GM19193 (cell line): ENCODE results near the gene TNIP1.

ENCODE experiments used
- POLR2A ChIP-seq: IDR thresholded peaks from 4 replicates; pipeline ENCODE4 v1.6.1; 2011; ENCODE audit not compliant: insufficient read depth, insufficient read length; ENCODE audit errors: extremely low read depth

Gene TNIP1

DNA sequence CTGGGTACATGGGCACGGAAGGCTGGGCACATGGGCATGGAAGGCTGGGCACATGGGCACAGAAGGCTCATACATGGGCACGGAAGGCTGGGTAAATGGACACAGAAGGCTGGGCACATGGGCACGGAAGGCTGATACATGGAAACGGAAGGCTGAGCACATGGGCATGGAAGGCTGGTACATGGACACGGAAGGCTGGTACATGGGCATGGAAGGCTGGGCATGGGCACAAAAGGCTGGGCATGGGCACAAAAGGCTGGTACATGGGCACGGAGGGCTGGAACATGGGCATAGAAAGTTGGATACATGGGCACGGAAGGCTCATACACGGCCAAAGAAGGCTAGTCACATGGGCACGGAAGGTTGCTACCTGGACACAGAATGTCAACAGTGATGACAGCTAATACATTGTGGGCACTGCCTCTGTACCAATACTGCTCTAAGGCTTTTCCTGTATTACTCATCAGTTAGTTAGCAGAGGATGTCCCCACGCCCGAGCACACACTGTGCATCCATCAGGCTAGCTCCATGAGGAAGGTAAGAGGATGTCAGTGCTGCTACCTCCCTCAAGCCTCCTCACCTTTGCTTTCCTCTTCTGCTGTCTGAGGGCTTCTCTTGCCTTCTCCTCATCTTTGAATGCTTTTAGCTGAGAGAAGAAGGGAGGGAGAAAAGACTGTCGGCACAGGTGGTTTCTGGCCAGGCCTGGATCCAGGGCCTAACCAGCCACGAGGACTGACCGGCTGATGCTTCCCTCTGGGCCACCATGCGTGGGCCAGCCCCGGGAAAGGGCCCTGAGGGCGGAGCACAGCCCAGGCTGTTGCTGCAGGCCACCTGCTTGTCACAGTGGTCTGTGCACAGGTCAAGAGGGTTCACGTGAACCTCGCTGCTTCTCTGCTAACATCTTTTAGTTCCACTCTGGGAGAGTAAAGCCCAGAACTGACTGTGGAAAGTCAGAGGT lies 46.1 kb downstream of the TNIP1 start:
- peak; percentile 27 for TF ChIP-seq POLR2A

DNA sequence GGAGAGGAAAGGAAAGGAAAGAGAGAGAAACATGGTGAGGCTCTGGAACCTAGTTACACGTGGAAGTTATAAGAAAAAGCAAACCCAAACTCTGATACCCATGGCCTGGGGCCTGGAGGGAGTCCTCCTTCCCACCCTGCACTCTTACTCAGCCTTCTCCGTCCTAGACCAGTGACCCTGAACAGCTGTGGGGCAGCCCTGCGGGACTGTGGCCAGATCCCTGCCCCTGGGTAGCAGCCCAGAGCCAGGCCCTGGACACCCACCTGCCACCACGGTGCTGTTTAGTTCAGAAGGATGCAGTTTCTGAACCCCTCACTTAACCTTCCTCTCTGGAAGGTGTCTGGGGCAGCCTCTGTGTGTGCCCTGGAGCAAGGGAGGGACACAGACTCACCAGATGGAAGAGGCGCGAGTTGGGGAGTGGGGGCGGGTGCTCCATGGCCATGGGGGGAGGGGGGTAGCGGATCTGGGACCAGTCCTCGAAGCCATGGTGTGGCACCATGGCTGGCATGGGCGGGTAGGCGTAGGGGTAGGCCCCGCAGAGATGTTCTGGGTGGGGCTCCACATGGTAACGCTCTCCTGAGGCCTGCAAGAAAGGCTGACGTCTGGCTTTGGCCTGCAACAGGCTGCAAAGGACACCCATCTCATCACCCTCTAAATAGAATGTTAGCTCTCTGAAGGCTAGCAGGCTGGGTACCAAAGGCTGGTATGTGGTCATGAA lies 47.5 kb downstream of the TNIP1 start:
- no peak for TF ChIP-seq POLR2A

DNA sequence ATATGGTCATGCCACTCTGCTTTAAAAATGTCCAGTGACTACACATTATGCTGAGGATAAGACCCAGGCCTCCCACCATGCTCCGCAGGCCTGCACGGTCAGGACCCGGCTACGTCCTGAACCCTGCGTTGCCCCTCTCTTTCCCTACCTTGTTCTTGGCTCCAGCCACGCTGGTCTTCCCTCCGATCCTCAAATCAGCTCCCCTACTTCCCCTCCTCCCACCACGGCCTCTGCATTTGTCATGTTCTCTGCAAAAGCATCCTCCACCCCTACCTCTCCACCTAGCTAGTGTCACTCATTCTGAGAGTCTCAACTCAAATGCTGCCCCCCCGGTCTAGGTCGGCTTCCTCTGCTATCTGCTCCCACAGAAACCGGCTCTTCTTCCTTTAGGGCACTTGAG lies 49.3 kb downstream of the TNIP1 start:
- TF ChIP-seq POLR2A, result peak; percentile 18

DNA sequence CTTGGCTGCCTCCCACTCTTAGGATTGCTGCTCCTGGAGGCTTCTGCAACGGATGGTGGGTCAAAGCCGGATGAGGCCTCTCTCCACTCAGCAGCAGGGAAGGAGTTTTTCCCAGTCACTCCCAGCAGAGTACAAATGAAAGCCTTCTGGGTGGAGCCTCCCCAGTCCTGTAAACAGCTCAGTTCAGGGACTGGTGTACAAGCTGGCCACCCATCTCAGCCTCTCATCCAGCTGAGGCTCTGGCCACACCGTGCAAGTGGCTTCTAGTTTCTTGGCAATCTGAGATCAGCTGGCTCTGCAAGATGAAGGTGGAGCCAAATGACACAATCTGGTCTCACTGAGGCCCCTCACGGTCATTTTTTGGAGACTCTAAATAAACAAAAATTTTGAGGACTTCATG lies 50.5 kb downstream of the TNIP1 start:
- TF ChIP-seq POLR2A, result no peak

DNA sequence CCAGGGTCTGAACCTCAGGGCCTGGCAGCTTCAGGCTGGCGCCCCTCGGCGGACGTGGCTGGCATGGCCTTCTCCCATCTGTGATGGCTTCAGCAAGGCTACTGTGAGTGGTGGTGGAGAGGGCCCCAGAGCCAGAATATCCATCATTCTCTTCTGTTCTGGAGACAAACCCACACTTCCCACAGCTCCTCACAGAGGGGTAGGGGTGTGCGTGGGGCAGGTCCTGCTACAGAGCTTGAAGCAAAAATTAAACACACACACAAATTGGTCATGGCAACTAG lies 50.8 kb downstream of the TNIP1 start:
- no peak for TF ChIP-seq POLR2A

DNA sequence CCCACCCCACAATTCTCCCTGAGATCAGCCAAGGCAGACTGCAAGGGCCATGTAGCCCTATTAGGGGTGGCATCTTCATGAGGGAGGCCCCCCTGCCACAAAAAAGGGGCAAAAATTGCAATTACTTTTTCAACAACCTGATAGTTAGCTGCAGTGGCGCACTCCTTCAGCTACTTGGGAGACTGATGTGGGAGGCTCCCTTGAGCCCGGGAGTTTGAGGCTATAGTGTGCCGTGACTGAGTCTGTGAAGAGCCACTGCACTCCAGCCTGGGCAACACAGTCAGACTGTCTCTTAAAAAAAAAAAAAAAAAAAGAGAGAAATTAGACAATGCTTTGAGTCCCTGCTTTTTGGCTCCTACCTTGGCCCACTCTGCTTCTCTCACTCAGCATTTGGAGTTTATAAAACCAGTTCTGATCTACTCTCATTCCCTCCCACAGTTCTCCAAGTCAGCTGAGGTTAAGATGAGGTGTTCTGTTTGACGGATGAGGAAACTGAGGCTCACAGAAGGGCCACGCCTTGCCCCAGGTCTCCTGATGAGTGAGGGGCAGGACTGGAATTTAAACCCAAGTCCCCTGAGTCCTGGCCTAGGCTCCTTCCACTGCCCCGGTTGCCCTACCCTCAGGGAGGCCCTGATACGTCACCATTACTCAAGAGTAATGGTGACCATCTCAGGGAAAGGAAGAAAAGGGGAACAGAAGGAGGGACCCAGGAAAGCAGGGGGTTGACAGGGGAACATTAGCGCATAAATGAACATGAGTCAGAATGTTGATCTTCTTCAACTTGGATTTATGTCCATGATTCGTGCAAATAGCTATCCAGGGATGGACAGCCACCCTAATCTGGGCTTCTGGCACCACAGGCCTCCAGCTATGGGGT lies 51.4 kb downstream of the TNIP1 start:
- TF ChIP-seq POLR2A, result no peak

DNA sequence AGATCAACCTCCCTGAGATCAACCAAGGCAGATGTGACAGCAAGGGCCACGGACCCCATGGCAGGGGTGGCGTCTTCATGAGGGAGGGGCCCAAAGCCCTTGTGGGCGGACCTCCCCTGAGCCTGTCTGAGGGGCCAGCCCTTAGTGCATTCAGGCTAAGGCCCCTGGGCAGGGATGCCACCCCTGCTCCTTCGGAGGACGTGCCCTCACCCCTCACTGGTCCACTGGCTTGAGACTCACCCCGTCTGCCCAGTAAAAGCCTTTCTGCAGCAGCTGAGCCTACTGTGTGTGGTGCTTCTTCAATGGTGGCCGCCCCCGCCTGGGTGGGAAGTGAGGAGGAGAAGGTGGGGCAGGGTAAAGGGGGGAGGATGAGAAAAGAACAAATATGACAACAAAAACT lies 52.1 kb downstream of the TNIP1 start:
- TF ChIP-seq POLR2A, result no peak

DNA sequence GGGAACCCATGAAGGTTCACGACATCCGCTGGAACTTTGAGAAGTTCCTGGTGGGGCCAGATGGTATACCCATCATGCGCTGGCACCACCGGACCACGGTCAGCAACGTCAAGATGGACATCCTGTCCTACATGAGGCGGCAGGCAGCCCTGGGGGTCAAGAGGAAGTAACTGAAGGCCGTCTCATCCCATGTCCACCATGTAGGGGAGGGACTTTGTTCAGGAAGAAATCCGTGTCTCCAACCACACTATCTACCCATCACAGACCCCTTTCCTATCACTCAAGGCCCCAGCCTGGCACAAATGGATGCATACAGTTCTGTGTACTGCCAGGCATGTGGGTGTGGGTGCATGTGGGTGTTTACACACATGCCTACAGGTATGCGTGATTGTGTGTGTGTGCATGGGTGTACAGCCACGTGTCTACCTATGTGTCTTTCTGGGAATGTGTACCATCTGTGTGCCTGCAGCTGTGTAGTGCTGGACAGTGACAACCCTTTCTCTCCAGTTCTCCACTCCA lies 52.8 kb downstream of the TNIP1 start:
- TF ChIP-seq POLR2A, result no peak

DNA sequence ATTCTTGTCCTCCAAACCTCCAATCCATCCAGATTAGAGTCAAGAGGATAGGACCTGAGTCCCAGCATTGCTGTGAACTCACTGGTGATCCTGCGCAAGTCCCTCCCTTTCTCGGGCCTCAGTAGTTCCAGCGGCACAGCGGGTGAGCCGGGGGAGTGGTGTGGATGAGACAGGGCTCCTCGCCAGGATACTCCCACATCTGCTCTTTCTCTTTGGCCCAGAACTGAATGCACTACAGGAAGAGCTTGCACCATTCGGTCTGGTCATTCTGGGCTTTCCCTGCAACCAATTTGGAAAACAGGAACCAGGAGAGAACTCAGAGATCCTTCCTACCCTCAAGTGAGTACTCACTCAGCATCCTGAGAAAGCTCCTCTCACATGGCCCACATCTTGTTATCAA lies 54.2 kb downstream of the TNIP1 start:
- TF ChIP-seq POLR2A, result peak; percentile 45

DNA sequence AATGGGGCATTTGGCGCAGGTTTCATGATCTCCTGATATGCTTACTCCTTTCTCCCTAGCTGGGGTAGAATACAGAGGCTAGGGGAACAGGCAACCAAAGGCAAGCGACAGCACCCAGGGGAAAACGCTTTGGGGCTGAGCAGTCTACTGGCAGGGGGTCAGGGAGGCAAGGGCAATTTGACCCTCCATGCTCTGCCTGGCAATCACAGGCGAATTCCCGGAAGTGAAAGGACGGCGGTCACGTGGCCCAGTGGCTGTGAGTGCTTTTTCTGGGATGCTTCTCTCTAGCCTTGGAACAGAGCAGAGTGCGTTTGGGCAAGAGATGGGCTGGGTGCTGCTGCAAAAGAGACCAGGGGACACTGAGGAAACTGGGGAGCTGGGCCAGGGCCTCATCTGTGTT lies 54.7 kb downstream of the TNIP1 start:
- no peak for TF ChIP-seq POLR2A

DNA sequence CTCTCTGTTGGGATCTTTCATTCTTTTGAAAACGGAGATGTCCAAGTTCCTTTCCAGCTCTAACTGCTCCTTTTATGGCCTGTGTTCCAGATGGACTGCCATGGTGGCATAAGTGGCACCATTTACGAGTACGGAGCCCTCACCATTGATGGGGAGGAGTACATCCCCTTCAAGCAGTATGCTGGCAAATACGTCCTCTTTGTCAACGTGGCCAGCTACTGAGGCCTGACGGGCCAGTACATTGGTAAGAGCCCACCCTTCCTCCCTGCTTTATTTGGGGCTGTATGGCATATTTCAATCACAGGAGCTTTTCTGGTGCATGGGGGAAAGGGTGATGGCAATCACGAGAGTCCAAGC lies 55.6 kb downstream of the TNIP1 start:
- TF ChIP-seq POLR2A, result peak; percentile 21

DNA sequence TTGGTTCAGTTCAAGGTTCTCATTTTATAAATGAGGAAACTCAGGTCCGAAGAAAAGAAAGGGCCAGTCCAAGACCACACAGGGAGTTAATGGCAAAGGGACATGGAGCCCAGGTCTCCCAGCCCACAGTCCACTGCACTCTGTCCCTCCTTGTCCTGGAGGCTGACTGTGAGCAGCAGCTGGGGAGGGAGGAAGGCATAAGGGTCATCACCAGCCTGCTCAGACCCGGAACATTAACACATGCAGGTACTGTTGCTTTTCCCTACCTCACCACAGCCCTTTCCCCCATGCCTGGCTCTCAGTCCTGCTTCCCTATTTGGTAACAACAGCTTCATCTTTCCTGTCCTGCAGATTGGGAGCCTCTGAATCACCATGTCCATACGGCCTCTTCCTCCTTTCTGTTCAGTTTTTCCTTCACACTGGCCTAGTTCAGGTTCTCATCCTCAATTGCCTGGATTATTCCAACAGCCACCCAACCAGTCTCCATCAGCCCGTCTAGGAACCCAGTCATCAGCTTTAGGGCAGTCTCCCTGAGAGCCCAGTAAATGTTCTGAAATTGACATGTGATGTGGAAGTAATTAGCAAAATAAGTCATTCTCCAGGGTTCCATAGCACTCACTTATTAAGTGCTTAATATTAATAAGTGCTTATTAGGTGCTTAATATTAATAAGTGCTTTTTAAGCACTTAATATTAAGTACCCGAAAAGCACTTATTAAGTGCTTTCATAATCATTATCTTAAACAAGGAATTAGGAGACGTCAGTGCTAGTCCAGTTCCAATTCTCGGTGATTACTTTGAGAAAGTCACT lies 56.2 kb downstream of the TNIP1 start:
- TF ChIP-seq POLR2A, result peak; percentile 13

DNA sequence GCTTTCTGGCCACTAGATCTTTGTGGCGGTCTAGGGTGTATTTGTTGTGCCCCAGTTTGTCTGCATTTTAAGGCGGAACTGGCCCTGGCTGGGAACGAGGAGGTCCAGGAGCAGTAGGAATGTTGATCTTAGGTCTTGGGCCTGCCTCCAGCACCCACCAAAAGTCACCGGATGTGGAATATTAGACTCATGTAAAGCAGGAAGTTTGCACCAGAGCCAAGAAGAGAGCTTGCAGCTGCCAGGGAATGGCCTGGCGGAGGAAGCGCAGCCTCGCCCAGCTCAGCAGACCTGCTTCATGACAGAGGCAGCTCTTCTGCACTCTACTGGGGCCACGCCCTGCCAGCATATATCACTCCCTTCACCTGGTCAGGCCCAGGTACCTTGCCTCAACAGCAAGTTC lies 57.2 kb downstream of the TNIP1 start:
- TF ChIP-seq POLR2A, result peak; percentile 30

DNA sequence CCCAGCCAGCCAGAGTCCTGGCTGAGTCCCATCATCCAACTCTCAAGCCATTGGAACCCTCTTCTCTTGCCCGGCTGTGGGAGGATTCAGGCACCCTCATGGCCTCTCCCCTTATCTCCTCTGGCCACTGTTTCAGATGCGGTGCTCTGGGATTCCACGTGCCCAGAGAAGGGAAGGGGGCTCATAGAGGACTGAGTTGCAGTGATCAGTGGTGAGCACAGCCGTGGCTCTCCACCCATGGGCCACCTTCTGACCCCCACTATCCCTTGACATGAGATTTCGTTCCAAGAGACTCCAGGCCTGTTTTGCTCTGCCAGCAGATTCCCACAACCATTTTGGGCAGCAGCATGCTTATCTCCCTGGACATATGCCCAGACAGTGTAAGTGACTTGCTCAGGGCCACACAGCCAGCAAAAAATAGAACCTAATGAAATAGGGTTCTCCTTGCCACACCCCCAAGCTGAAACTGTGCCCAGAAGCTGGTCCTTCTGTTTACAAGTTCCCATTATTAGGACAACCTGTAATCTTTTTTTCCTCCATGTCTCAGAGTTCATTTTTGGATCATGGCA lies 57.7 kb downstream of the TNIP1 start:
- no peak for TF ChIP-seq POLR2A
